Measurements from ENCODE around the gene PPP4R3B. TPM values are rescaled to one million over a fixed set of nuclear protein-coding genes. Genes with fewer than 3 reads are reported as not detected.

The PPP4R3B gene
- total and polyA plus RNA-seq, 2 of the 8 experiments (the other 6 are each of a cell fraction or from before 2014, with no cell fraction given): 8.5 to 39.1 TPM

- TF ChIP-seq TAF1 (IDR thresholded peaks at IDR 0.05; ENCODE audit: low read depth, low read length): no peak
- no peak for TF ChIP-seq CEBPB (IDR thresholded peaks at IDR 0.05; ENCODE audit: low read depth, low read length)
- no peak for TF ChIP-seq SP1 (IDR thresholded peaks at IDR 0.05; ENCODE audit: low read depth, low read length)
- no peak for TF ChIP-seq BCL11A (IDR thresholded peaks at IDR 0.05; ENCODE audit: low read depth in 2 of 2, low read length in 2 of 2)
Measured at GRCh38 chr2:55518841-55519165, 98.6 kb downstream of the PPP4R3B start (continued).
